ENCODE data around the gene FUZ.

GRCh38 chr19:49836176-49837008 is 23.3 kb upstream of the FUZ start:
- TF ChIP-seq, protein P1, sequence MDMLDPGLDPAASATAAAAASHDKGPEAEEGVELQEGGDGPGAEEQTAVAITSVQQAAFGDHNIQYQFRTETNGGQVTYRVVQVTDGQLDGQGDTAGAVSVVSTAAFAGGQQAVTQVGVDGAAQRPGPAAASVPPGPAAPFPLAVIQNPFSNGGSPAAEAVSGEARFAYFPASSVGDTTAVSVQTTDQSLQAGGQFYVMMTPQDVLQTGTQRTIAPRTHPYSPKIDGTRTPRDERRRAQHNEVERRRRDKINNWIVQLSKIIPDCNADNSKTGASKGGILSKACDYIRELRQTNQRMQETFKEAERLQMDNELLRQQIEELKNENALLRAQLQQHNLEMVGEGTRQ (IDR thresholded peaks at IDR 0.05; ENCODE audit: borderline replicate concordance, low read depth, low read length): no peak
- TF ChIP-seq CTCF (IDR thresholded peaks at IDR 0.05) (no peak), RCOR1 (IDR thresholded peaks at IDR 0.05; ENCODE audit: low read length) (no peak), TAF1 (IDR thresholded peaks at IDR 0.05; ENCODE audit: borderline replicate concordance, low read depth, low read length) (no peak), EZH2phosphoT487 (IDR thresholded peaks at IDR 0.05; ENCODE audit: borderline replicate concordance, low read depth) (no peak)

Data from SK-N-SH (cell line).